Measurements from ENCODE around the gene NCAM1. TPM values are rescaled to one million over a fixed set of nuclear protein-coding genes. Genes with fewer than 3 reads are reported as not detected.

Gene NCAM1
- total RNA-seq, 2 experiments from 2014 or later: 0.34 TPM; not detected in 1

DNA sequence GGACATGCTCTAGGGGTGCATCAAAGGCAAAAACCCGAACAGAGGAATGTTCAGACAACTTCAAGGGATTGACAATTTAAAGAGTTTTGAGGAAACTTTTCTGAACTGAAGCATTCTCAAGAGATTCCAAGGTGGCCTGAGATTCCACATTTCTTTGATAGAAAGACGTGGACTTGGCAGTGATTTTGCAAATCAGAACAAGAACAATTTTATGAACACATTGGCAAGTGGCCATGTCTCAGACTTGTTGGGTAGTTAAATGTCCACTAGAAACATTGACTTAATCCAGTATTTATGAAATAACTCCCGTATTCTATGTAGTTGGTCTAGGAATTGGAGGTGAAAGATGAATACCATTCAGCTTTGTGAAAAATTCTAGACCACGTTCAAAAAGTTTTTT, 13.8 kb downstream of the NCAM1 start:
- H3K4me3 Mint-ChIP-seq: no peak overlapping the region
- DNase-seq (no peak), ATAC-seq (ENCODE audit: poor library complexity) (no peak)
- Histone ChIP-seq H3K4me3 (ENCODE audit: low read length) (no peak overlapping the region), H3K27ac (ENCODE audit: low read depth in 1 of 2, low read length in 2 of 2) (no peak overlapping the region), H3K9me3 (ENCODE audit: control insufficient read depth in 1 of 2, insufficient read depth in 1 of 2, low read length in 2 of 2) (no peaks in the 10 kb centered on the region), H3K27me3 (ENCODE audit: control insufficient read depth in 1 of 2, insufficient read depth in 2 of 2, low read length in 2 of 2) (peaks cover 0 to 4% of the 10 kb centered on the region in 2 experiments), H3K36me3 (ENCODE audit: insufficient read depth, low read length) (no peaks in the 10 kb centered on the region), H3K4me1 (ENCODE audit: insufficient read depth, low read length) (no peaks in the 10 kb centered on the region)
- TF ChIP-seq, protein P1, sequence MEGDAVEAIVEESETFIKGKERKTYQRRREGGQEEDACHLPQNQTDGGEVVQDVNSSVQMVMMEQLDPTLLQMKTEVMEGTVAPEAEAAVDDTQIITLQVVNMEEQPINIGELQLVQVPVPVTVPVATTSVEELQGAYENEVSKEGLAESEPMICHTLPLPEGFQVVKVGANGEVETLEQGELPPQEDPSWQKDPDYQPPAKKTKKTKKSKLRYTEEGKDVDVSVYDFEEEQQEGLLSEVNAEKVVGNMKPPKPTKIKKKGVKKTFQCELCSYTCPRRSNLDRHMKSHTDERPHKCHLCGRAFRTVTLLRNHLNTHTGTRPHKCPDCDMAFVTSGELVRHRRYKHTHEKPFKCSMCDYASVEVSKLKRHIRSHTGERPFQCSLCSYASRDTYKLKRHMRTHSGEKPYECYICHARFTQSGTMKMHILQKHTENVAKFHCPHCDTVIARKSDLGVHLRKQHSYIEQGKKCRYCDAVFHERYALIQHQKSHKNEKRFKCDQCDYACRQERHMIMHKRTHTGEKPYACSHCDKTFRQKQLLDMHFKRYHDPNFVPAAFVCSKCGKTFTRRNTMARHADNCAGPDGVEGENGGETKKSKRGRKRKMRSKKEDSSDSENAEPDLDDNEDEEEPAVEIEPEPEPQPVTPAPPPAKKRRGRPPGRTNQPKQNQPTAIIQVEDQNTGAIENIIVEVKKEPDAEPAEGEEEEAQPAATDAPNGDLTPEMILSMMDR (IDR thresholded peaks at IDR 0.05): no peak
- peaks cover 19% of the 10 kb centered on the region for H3K27me3 Mint-ChIP-seq
- H3K27ac Mint-ChIP-seq: no peak overlapping the region
- POLR2A ChIA-PET: no interaction called here
- H3K4me1 Mint-ChIP-seq (ENCODE audit: low read depth): no peaks in the 10 kb centered on the region
- CTCF ChIA-PET: no interaction called here
- H3K9me3 Mint-ChIP-seq: no peaks in the 10 kb centered on the region
- no peaks in the 10 kb centered on the region for H3K36me3 Mint-ChIP-seq (ENCODE audit: low read depth)
- intact Hi-C loops (cut with DNase I, micrococcal nuclease): no loop called here

DNA sequence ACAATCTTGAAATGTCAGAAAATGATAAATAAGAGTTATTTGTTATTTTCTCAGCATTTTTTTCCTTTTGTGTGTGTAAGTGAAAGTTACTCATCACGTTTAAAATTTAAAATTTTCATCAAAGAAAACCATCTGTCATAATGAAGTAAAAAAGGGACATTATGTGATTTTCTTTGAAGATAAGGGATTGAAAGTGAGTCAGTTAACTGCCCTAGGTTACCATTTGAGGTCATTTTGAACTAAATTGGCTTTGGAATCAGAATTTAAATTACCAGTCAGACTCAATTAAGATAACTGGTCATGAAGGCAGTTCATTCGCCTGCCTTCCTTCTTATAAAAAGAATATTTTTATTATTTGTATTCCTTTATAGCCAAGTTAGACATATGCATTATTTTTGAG, 14.3 kb downstream of the NCAM1 start:
- intact Hi-C loops (cut with DNase I, micrococcal nuclease): no loop called here
- H3K27me3 ChIP-seq (ENCODE audit: control insufficient read depth in 1 of 2, insufficient read depth in 2 of 2, low read length in 2 of 2): peaks cover 0 to 4% of the 10 kb centered on the region in 2 experiments
- TF ChIP-seq, protein P1 (IDR thresholded peaks at IDR 0.05): no peak
- no peak overlapping the region for H3K4me3 ChIP-seq (ENCODE audit: low read length)
- H3K9me3 Mint-ChIP-seq: no peaks in the 10 kb centered on the region
- peaks cover 19% of the 10 kb centered on the region for H3K27me3 Mint-ChIP-seq
- DNase-seq (no peak), ATAC-seq (ENCODE audit: poor library complexity) (no peak)
- H3K4me3 Mint-ChIP-seq: no peak overlapping the region
- ChIA-PET POLR2A (no interaction called here), CTCF (no interaction called here)
- H3K4me1 ChIP-seq (ENCODE audit: insufficient read depth, low read length): no peaks in the 10 kb centered on the region
- no peaks in the 10 kb centered on the region for H3K9me3 ChIP-seq (ENCODE audit: control insufficient read depth in 1 of 2, insufficient read depth in 1 of 2, low read length in 2 of 2)
- H3K27ac ChIP-seq (ENCODE audit: low read depth in 1 of 2, low read length in 2 of 2): no peak overlapping the region
- no peak overlapping the region for H3K27ac Mint-ChIP-seq
- no peaks in the 10 kb centered on the region for H3K36me3 Mint-ChIP-seq (ENCODE audit: low read depth)
- H3K4me1 Mint-ChIP-seq (ENCODE audit: low read depth): no peaks in the 10 kb centered on the region
- H3K36me3 ChIP-seq (ENCODE audit: insufficient read depth, low read length): no peaks in the 10 kb centered on the region

DNA sequence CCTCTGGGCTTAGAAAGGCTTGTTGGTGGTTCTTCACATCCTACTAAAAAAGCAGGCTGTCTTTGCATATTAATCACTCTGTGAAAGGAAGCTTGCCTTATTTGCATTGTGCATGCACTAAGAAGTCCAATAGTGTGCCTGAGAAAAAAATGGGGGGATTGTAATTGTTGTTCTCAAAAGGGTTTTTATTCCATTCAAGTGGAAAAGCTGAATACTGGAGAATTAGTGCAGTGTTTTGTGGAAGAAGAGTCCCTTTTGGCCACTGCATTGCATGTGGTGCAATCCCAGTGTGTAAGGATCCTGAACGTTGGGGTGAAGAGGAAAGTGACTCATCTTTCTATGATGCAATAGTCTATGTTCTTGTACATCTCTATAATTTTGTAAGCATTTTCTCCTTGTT, 16.5 kb downstream of the NCAM1 start:
- Mint-ChIP-seq H3K27me3 (peaks cover 24% of the 10 kb centered on the region), H3K9me3 (no peaks in the 10 kb centered on the region), H3K4me3 (no peak overlapping the region), H3K36me3 (ENCODE audit: low read depth) (no peaks in the 10 kb centered on the region), H3K27ac (no peak overlapping the region), H3K4me1 (ENCODE audit: low read depth) (no peaks in the 10 kb centered on the region)
- intact Hi-C loops (cut with DNase I, micrococcal nuclease): no loop called here
- H3K27ac ChIP-seq (ENCODE audit: low read depth in 1 of 2, low read length in 2 of 2): no peak overlapping the region
- H3K27me3 ChIP-seq (ENCODE audit: control insufficient read depth in 1 of 2, insufficient read depth in 2 of 2, low read length in 2 of 2): peaks cover 0 to 4% of the 10 kb centered on the region in 2 experiments
- no peaks in the 10 kb centered on the region for H3K4me1 ChIP-seq (ENCODE audit: insufficient read depth, low read length)
- CTCF ChIA-PET: no interaction called here
- no peak overlapping the region for H3K4me3 ChIP-seq (ENCODE audit: low read length)
- no peak for ATAC-seq (ENCODE audit: poor library complexity)
- no peaks in the 10 kb centered on the region for H3K36me3 ChIP-seq (ENCODE audit: insufficient read depth, low read length)
- no peaks in the 10 kb centered on the region for H3K9me3 ChIP-seq (ENCODE audit: control insufficient read depth in 1 of 2, insufficient read depth in 1 of 2, low read length in 2 of 2)
- DNase-seq: peak in 3 of 14 experiments; percentile 11 to 40 (median 30)
- POLR2A ChIA-PET: no interaction called here
- TF ChIP-seq, protein P1 (IDR thresholded peaks at IDR 0.05): no peak
